Panc1 (cell line): Measurements from ENCODE around the gene RAB7A. TPM values are rescaled to one million over a fixed set of nuclear protein-coding genes. Genes with fewer than 3 reads are reported as not detected.

Experiments used
- ATAC-seq: fragments of 200-7000 bp; cut with Tn5 transposase; 2 replicates; pipeline ENCODE4 v1.9.1; 2020; ENCODE audit warnings: mild to moderate bottlenecking, moderate library complexity
- BruUV-seq: library from RNA; stranded (reverse); fragments of 400-500 nt; replicated peaks from 2 replicates; lab custom pipeline; 2021; lab: Mats Ljungman, UMichigan
- CTCF ChIA-PET: fragments of 300-600 bp; sonication (Branson Sonifier 250); formaldehyde crosslinking; loops from one replicate; lab custom pipeline; 2022; ENCODE audit warnings: antibody characterized with exemption; lab: Charles Lee
- POLR2A ChIA-PET: fragments of 300-600 bp; sonication (Branson Sonifier 250); formaldehyde crosslinking; loops from one replicate; lab custom pipeline; 2022; ENCODE audit warnings: antibody characterized with exemption; lab: Charles Lee
- DNase-seq: peaks from one replicate; pipeline ENCODE4 v3.0.0-alpha.2; 2010; ENCODE audit warnings: low read depth, low spot score
- H3K27ac ChIP-seq: 2 replicates; pipeline ENCODE4 v1.5.1; 2011; ENCODE audit warnings: mild to moderate bottlenecking, low read length, inconsistent platforms
- H3K27me3 ChIP-seq: fragments of 200-500 bp; sonication (Bioruptor generic); 2 replicates; pipeline ENCODE4 v1.6.0; 2014; ENCODE audit warnings: low read length, inconsistent platforms; ENCODE audit not compliant: control insufficient read depth, insufficient read depth
- H3K36me3 ChIP-seq: fragments of 200-500 bp; sonication (Bioruptor generic); 2 replicates; pipeline ENCODE4 v1.5.1; 2014; ENCODE audit warnings: inconsistent platforms, mild to moderate bottlenecking, low read length, moderate library complexity; ENCODE audit not compliant: control insufficient read depth, insufficient read depth
- H3K4me1 ChIP-seq: 2 replicates; pipeline ENCODE4 v1.5.1; 2011; ENCODE audit warnings: inconsistent platforms, mild to moderate bottlenecking, low read length, moderate library complexity; ENCODE audit not compliant: control insufficient read depth, insufficient read depth
- H3K4me3 ChIP-seq, 2 experiments: 2 replicates each; pipeline ENCODE4 v1.5.1; 2011 to 2012; ENCODE audit warnings: low read depth in 2 of 2, low read length in 2 of 2, mild to moderate bottlenecking in 2 of 2, inconsistent platforms in 1 of 2, moderate library complexity in 1 of 2
- H3K9me3 ChIP-seq: fragments of 200-500 bp; sonication (Bioruptor generic); 2 replicates; pipeline ENCODE4 v1.5.1; 2014; ENCODE audit warnings: low read depth, mild to moderate bottlenecking, inconsistent platforms, low read length, moderate library complexity; ENCODE audit not compliant: control insufficient read depth, insufficient read depth
- POLR2AphosphoS5 ChIP-seq: IDR thresholded peaks from 2 replicates; pipeline ENCODE4 v1.6.1; 2012; ENCODE audit warnings: mild to moderate bottlenecking, low read depth, low read length, moderate library complexity
- SIN3A ChIP-seq: IDR thresholded peaks from 2 replicates; pipeline ENCODE4 v1.6.1; 2012; ENCODE audit warnings: low read depth, mild to moderate bottlenecking, low read length, moderate library complexity, borderline replicate concordance; ENCODE audit not compliant: insufficient read depth
- TCF7L2 ChIP-seq: IDR thresholded peaks from 2 replicates; pipeline ENCODE4 v1.6.1; 2011; ENCODE audit warnings: mild to moderate bottlenecking, low read depth, low read length, inconsistent platforms
- in situ Hi-C: cut with HindIII; loops from 2 replicates; pipeline ENCODE4 v1.10.0; 2016; ENCODE audit warnings: low sequenced_read_pairs, low pct_unique_long_range_greater_than_20kb
- intact Hi-C: fragments of 100-400 bp; cut with micrococcal nuclease; formaldehyde crosslinking; loops from one replicate; pipeline ENCODE4 v1.10.0; 2022; ENCODE audit not compliant: unreplicated experiment
- total RNA-seq: library from RNA; stranded (reverse); gene quantifications from one replicate; pipeline ENCODE4 v1.2.1, GENCODE V29; 2021; ENCODE audit not compliant: unreplicated experiment
- TF ChIP-seq, protein P1 (sequence below): fragments of 450-650 bp; IDR thresholded peaks from 2 replicates; pipeline ENCODE4 v1.5.1; 2017; ENCODE audit warnings: mild to moderate bottlenecking
- TF ChIP-seq, protein P2 (sequence below), 2 experiments: IDR thresholded peaks; 2 replicates each; pipeline ENCODE4 v1.6.1; 2011 to 2012; ENCODE audit warnings: low read depth in 2 of 2, control low read depth in 1 of 2, low read length in 1 of 2, mild to moderate bottlenecking in 1 of 2, moderate library complexity in 1 of 2; ENCODE audit not compliant: insufficient read depth in 1 of 2

The RAB7A gene
- total RNA-seq, 1 experiment from 2014 or later: 386 TPM

DNA sequence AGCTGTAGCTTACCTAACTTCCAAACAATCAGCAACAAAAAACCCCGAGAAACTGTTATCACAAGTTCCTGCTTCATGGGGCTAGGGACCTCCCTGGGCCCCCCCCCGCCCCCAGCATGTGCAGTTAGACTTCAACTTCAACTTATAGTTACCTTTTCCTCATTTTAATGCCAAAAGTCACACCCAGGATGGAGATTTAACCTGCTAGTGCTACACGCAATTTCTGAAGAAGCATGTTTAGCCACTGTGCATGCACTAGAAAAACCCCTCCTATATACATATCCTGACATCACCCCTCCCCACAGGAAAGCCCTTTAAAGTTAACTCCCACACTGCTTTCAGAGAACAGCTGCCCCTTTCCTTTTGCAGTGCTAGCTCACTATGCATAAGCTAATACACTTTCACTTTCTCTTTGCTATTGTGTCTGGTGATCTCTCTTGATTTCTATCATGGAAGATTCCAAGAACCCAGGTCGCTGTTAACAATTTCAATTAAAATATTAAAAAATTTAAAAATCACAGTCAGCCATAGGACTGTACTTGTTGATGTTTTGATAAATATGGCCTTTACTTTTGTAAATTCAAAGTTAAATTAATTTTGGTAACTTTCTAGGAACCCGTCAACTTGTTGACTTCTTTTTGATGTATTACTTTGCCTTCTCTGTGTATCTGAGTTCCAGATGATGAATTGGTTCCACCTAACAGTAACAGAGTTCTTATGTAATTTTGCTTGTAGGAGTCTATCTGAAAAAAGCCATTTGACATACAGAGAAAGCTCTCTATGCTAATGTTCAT, 78.2 kb downstream of the RAB7A start:
- CTCF ChIA-PET: interaction anchor here (1.0 kb wide), 1 partner anchor 124 kb away, joined by 3 read pairs; no protein-coding TSS in a partner anchor
- DNase-seq: no peak
- H3K27ac ChIP-seq: peak overlapping the region; percentile 44
- no peaks in the 10 kb centered on the region for H3K27me3 ChIP-seq
- in situ Hi-C loops (no loop called here), intact Hi-C loops (no loop called here)
- TF ChIP-seq, protein P1, sequence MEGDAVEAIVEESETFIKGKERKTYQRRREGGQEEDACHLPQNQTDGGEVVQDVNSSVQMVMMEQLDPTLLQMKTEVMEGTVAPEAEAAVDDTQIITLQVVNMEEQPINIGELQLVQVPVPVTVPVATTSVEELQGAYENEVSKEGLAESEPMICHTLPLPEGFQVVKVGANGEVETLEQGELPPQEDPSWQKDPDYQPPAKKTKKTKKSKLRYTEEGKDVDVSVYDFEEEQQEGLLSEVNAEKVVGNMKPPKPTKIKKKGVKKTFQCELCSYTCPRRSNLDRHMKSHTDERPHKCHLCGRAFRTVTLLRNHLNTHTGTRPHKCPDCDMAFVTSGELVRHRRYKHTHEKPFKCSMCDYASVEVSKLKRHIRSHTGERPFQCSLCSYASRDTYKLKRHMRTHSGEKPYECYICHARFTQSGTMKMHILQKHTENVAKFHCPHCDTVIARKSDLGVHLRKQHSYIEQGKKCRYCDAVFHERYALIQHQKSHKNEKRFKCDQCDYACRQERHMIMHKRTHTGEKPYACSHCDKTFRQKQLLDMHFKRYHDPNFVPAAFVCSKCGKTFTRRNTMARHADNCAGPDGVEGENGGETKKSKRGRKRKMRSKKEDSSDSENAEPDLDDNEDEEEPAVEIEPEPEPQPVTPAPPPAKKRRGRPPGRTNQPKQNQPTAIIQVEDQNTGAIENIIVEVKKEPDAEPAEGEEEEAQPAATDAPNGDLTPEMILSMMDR: no peak
- POLR2A ChIA-PET: no interaction called here
- no peaks in the 10 kb centered on the region for H3K9me3 ChIP-seq
- H3K4me3 ChIP-seq: no peak overlapping the region
- H3K4me1 ChIP-seq: peaks cover 17% of the 10 kb centered on the region
- H3K36me3 ChIP-seq: peaks cover 26% of the 10 kb centered on the region
- TSS peak; percentile 5 for BruUV-seq
- ATAC-seq: peak; percentile 76

DNA sequence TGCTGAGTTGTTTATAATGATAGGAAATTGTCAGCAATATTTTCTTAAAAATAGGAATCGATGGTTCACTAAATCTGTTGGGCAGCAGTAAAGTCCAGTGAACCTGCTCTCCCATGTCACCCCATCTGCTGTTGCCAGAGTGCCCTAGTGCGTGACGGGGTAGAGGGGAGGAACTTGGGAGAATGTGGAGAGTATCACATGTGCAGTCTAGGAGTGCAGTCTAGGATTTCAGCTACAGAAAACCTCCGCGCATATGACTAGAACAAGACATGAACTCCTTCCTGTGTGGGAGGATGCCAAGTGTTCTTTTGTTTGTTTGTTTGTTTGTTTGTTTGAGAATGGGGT, 78.8 kb downstream of the RAB7A start:
- Histone ChIP-seq H3K27ac (0 out of 2 replicates have a peak overlapping the region, but pooled peaks have one; percentile 44), H3K36me3 (peaks cover 21% of the 10 kb centered on the region), H3K4me3 (no peak overlapping the region), H3K4me1 (peaks cover 17% of the 10 kb centered on the region), H3K9me3 (no peaks in the 10 kb centered on the region), H3K27me3 (no peaks in the 10 kb centered on the region)
- no TSS peak for BruUV-seq
- POLR2A ChIA-PET: no interaction called here
- in situ Hi-C loops (no loop called here), intact Hi-C loops (no loop called here)
- CTCF ChIA-PET: interaction anchor here (1.0 kb wide), 1 partner anchor 124 kb away, joined by 3 read pairs; no protein-coding TSS in a partner anchor
- DNase-seq (no peak), ATAC-seq (no peak)
- TF ChIP-seq, protein P2, sequence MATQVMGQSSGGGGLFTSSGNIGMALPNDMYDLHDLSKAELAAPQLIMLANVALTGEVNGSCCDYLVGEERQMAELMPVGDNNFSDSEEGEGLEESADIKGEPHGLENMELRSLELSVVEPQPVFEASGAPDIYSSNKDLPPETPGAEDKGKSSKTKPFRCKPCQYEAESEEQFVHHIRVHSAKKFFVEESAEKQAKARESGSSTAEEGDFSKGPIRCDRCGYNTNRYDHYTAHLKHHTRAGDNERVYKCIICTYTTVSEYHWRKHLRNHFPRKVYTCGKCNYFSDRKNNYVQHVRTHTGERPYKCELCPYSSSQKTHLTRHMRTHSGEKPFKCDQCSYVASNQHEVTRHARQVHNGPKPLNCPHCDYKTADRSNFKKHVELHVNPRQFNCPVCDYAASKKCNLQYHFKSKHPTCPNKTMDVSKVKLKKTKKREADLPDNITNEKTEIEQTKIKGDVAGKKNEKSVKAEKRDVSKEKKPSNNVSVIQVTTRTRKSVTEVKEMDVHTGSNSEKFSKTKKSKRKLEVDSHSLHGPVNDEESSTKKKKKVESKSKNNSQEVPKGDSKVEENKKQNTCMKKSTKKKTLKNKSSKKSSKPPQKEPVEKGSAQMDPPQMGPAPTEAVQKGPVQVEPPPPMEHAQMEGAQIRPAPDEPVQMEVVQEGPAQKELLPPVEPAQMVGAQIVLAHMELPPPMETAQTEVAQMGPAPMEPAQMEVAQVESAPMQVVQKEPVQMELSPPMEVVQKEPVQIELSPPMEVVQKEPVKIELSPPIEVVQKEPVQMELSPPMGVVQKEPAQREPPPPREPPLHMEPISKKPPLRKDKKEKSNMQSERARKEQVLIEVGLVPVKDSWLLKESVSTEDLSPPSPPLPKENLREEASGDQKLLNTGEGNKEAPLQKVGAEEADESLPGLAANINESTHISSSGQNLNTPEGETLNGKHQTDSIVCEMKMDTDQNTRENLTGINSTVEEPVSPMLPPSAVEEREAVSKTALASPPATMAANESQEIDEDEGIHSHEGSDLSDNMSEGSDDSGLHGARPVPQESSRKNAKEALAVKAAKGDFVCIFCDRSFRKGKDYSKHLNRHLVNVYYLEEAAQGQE (IDR thresholded peaks at IDR 0.05; ENCODE audit: insufficient read depth in 1 of 2, low read depth in 2 of 2, low read length in 1 of 2): no peak
- TF ChIP-seq, protein P1: no peak
- TF ChIP-seq SIN3A (no peak), TCF7L2 (no peak), POLR2AphosphoS5 (no peak)
